Endothelial cell of umbilical vein (primary cell): ENCODE measurements around the gene AGMO.

Experiments
- CTCF ChIP-seq, 2 donors: IDR thresholded peaks; 1 replicate in 1 of 2; 2 replicates in 1 of 2; pipeline ENCODE4 v1.5.1; 2011; ENCODE audit warnings: low read length in 2 of 2, mild to moderate bottlenecking in 2 of 2, moderate library complexity in 2 of 2, control low read depth in 1 of 2, inconsistent platforms in 1 of 2, low read depth in 1 of 2; ENCODE audit not compliant: insufficient read depth in 1 of 2; ENCODE audit errors: extremely low read depth in 1 of 2
- EZH2 ChIP-seq: IDR thresholded peaks from 2 replicates; pipeline ENCODE4 v1.6.1; 2012; ENCODE audit warnings: borderline replicate concordance, low read depth, mild to moderate bottlenecking, moderate library complexity, low read length, inconsistent platforms; ENCODE audit not compliant: severe bottlenecking
- FOS ChIP-seq: IDR thresholded peaks from 2 replicates; pipeline ENCODE4 v1.6.1; 2011; ENCODE audit warnings: mild to moderate bottlenecking, low read length, moderate library complexity, borderline replicate concordance; ENCODE audit not compliant: insufficient read depth
- GATA2 ChIP-seq: IDR thresholded peaks from 2 replicates; pipeline ENCODE4 v1.7.0; 2011; ENCODE audit warnings: low read depth, mild to moderate bottlenecking, moderate library complexity, mixed read lengths, low read length; ENCODE audit not compliant: insufficient read length, insufficient read depth
- MYC ChIP-seq: IDR thresholded peaks from one replicate; pipeline ENCODE4 v1.6.1; 2011; ENCODE audit warnings: mild to moderate bottlenecking, low read depth, low read length
- POLR2A ChIP-seq: IDR thresholded peaks from 2 replicates; pipeline ENCODE4 v1.6.1; 2012; ENCODE audit warnings: low read depth, mild to moderate bottlenecking, control low read depth, low read length
- POLR2AphosphoS5 ChIP-seq: IDR thresholded peaks from 2 replicates; pipeline ENCODE4 v1.6.1; 2012; ENCODE audit warnings: low read depth, mild to moderate bottlenecking, control low read depth, low read length, moderate library complexity; ENCODE audit not compliant: insufficient read depth
- TF ChIP-seq, protein P1 (sequence below): IDR thresholded peaks from 2 replicates; pipeline ENCODE4 v1.6.1; 2011; ENCODE audit not compliant: insufficient read depth, insufficient read length

DNA sequence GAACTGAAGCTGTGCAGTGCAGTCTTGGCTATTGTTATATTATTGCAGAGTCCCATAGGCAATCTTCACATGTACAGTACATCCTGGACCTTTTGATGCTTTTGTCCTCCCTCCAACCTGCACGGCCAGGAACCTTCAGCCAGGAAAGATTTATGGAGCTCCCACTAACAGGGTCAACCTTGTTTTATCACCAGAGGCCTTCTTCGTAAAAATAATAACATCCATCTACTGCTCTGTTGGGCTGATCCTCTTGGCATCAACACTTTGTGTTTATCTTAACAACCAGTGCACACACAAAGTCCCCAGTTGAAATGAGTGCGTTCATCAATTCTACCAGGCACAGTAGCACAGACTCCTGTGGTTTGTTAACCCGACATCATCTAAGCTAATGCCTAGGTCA lies 72.4 kb downstream of the AGMO start:
- TF ChIP-seq, protein P1, sequence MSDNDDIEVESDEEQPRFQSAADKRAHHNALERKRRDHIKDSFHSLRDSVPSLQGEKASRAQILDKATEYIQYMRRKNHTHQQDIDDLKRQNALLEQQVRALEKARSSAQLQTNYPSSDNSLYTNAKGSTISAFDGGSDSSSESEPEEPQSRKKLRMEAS, result no peak
- no peak for TF ChIP-seq CTCF (IDR thresholded peaks at IDR 0.05; ENCODE audit: extremely low read depth in 1 of 2, insufficient read depth in 1 of 2, low read depth in 1 of 2, low read length in 2 of 2)
- TF ChIP-seq EZH2, result no peak
- no peak for TF ChIP-seq POLR2AphosphoS5
- no peak for TF ChIP-seq MYC
- no peak for TF ChIP-seq FOS
- no peak for TF ChIP-seq POLR2A
- no peak for TF ChIP-seq GATA2
